AG10803 (cell line): ENCODE data around the gene TFE3.
A peak's percentile ranks its signal among the peaks of the same experiment; 100 is the strongest.

Experiments
- DNase-seq: peaks from one replicate; pipeline ENCODE4 v3.0.0; 2010; ENCODE audit warnings: low read depth
- H3K4me3 ChIP-seq: 2 replicates; pipeline ENCODE4 v1.5.1; 2011; ENCODE audit warnings: mild to moderate bottlenecking, low read length, control low read depth
- TF ChIP-seq, protein P1 (sequence below): conservative IDR thresholded peaks from 2 replicates; pipeline ENCODE4 v1.5.1; 2011; ENCODE audit warnings: mild to moderate bottlenecking, low read length, control low read depth, inconsistent platforms

TFE3 gene

DNA sequence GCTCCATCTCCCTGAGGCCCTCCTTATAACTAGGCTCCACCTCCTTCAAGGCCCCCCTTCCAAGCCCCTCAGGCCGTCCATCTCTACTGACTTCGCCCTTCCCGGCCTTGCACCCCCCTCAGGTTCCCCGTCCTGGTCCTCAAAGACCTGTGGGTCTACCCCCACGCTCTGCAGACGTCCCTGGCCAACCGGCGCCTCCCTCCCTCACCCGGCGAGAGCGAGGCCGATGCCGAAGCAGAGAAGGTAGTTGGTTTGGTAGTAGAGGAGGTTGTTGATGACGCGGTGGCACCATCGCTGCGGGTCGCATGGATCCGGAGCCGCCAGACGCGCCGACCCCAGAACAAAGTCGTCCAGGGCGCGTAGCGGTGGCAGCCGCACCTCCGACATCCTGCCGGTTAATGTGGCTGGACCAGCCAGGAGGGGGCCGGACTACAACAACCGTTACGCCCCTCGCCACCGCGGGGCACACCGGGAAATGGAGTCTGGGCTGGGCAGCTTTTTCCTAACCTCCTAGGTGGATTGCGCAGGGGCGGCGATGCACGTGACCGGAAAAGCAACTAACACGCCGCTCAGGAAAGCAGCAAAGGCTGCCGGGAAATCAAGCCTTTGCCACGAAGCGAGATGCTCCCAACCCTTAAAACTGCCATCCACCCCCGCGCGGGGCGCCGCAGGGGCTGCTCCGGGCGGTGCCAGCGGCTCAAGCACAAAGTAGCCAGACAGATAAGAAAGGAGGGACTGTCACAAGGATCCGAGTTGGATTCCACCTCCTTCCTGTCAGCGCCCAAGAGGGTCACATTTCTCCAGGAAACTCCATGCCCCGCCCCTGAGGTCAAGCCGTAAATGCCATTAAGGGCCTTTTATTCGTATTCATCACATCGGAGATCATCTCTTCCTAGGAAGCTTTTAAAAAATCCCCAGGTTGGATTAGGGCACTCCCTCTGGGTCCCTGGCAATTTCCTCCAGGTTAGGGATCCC lies 30.7 kb upstream of the TFE3 start, which contains the start of gene PRAF2:
Gene PRAF2, minus strand, starts transcription at position 402 of the 975 bp plus-strand sequence. Its CDS starts 15 bp downstream, at position 387.
- H3K4me3 ChIP-seq: peak within 1 kb of the TSS; percentile 74
- TF ChIP-seq, protein P1, sequence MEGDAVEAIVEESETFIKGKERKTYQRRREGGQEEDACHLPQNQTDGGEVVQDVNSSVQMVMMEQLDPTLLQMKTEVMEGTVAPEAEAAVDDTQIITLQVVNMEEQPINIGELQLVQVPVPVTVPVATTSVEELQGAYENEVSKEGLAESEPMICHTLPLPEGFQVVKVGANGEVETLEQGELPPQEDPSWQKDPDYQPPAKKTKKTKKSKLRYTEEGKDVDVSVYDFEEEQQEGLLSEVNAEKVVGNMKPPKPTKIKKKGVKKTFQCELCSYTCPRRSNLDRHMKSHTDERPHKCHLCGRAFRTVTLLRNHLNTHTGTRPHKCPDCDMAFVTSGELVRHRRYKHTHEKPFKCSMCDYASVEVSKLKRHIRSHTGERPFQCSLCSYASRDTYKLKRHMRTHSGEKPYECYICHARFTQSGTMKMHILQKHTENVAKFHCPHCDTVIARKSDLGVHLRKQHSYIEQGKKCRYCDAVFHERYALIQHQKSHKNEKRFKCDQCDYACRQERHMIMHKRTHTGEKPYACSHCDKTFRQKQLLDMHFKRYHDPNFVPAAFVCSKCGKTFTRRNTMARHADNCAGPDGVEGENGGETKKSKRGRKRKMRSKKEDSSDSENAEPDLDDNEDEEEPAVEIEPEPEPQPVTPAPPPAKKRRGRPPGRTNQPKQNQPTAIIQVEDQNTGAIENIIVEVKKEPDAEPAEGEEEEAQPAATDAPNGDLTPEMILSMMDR: no peak
- peak; percentile 89 for DNase-seq

DNA sequence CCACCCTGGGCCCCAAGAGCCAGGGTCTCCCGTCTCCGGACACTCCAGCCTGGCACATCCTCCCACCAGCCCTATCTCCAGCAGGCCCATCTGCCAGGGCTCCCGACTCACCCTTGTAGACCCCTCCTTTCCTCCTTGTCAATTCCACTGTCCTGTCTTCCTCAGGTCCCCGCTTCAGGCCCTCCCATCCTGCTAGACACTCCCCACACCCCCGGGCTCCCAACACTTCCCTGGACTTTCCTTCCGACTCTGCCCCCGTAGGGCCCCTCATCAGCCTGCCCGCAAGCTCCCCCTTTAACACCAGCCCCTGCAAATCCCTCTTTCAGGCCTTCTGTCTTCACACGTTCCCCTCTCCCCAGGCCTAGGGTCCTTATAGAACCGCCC lies 29.5 kb upstream of the TFE3 start:
- TF ChIP-seq, protein P1: no peak
- no peak for DNase-seq
- peak overlapping the region; percentile 74 for H3K4me3 ChIP-seq

GRCh38 chrX:49071877-49072711 lies 28.9 kb upstream of the TFE3 start:
- TF ChIP-seq, protein P1: no peak
- DNase-seq: peak; percentile 73
- H3K4me3 ChIP-seq: peak overlapping the region; percentile 74

DNA sequence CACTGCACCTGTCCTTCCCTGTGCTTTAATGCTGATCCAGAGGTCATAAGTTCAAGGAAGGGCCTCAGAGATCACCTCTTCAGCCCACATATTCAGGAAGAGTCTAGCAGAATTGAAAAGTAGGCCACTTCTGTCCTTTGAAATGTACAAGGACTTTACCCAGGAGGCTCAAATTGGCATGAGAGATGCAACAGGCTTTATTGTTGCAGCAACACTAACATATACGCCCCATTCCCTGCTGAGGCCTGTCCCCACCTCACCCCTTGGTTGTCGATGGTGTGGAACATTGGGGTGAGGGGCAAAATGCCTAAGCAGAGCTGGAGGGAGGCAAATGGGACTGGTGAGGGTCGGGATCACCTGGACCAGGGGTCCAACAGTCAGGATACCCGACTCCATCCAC lies 27.8 kb upstream of the TFE3 start:
- TF ChIP-seq, protein P1: no peak
- no peak for DNase-seq
- H3K4me3 ChIP-seq: no peak overlapping the region

- DNase-seq: no peak
- H3K4me3 ChIP-seq: no peak overlapping the region
- TF ChIP-seq, protein P1: no peak
These were observed 25.9 kb upstream of the TFE3 start for GRCh38 chrX:49069038-49069437.

DNA sequence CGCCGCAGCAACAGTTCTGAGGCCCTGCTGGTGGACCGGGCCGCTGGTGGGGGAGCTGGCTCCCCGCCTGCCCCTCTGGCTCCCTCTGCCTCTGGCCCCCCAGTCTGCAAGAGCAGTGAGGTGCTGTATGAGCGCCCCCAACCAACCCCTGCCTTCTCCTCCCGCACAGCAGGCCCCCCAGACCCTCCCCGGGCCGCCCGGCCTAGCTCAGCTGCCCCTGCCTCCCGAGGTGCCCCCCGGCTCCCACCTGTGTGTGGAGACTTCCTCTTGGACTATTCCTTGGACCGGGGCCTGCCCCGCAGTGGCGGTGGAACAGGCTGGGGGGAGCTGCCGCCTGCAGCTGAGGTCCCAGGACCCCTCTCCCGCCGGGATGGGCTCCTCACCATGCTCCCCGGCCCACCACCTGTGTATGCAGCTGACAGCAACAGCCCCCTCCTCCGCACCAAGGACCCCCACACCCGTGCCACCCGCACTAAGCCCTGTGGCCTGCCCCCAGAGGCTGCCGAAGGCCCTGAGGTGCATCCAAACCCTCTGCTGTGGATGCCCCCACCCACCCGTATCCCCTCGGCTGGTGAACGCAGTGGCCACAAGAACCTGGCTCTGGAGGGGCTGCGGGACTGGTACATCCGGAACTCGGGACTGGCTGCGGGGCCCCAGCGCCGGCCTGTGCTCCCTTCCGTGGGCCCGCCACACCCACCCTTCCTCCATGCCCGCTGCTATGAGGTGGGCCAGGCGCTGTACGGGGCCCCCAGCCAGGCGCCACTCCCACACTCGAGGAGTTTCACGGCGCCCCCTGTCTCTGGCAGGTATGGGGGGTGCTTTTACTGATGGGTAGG lies 24.3 kb upstream of the TFE3 start:
- TF ChIP-seq, protein P1: no peak
- H3K4me3 ChIP-seq: no peak overlapping the region
- no peak for DNase-seq
